Loucy (cell line): ENCODE data around the gene PROB1.

ENCODE experiments used
- H2AFZ ChIP-seq: fragments of 200-600 bp; sonication (generic); 2 replicates; pipeline ENCODE4 v1.6.0; 2016; ENCODE audit warnings: antibody characterized with exemption, mild to moderate bottlenecking, low read length, moderate library complexity
- H3F3A ChIP-seq: fragments of 200-600 bp; 2 replicates; pipeline ENCODE4 v1.6.0; 2016; ENCODE audit warnings: antibody characterized with exemption, low read depth, mild to moderate bottlenecking
- H3K27me3 ChIP-seq: fragments of 200-600 bp; sonication (generic); 2 replicates; pipeline ENCODE4 v1.6.1; 2014; ENCODE audit warnings: low read length, mild to moderate bottlenecking; ENCODE audit not compliant: insufficient read depth, poor library complexity, severe bottlenecking
- H3K36me3 ChIP-seq: fragments of 200-600 bp; sonication (generic); 2 replicates; pipeline ENCODE4 v1.6.1; 2016; ENCODE audit warnings: low read length; ENCODE audit not compliant: insufficient read depth
- H3K4me1 ChIP-seq: fragments of 200-600 bp; sonication (generic); 2 replicates; pipeline ENCODE4 v1.5.1; 2014; ENCODE audit warnings: low read length, mild to moderate bottlenecking; ENCODE audit not compliant: insufficient read depth, poor library complexity, severe bottlenecking
- H3K4me2 ChIP-seq: fragments of 200-600 bp; sonication (generic); 2 replicates; pipeline ENCODE4 v1.6.0; 2014; ENCODE audit warnings: antibody characterized with exemption, low read length, low read depth, mild to moderate bottlenecking; ENCODE audit not compliant: poor library complexity, severe bottlenecking
- H3K4me3 ChIP-seq: fragments of 200-600 bp; sonication (generic); 2 replicates; pipeline ENCODE4 v1.5.1; 2014; ENCODE audit warnings: low read length, mild to moderate bottlenecking, mixed read lengths; ENCODE audit not compliant: poor library complexity, severe bottlenecking
- H3K79me2 ChIP-seq: fragments of 200-600 bp; sonication (generic); 2 replicates; pipeline ENCODE4 v1.6.1; 2014; ENCODE audit warnings: low read length; ENCODE audit not compliant: insufficient read depth
- H3K9ac ChIP-seq: fragments of 200-600 bp; sonication (generic); 2 replicates; pipeline ENCODE4 v1.6.0; 2014; ENCODE audit warnings: mild to moderate bottlenecking, low read depth, low read length, moderate library complexity; ENCODE audit not compliant: poor library complexity, severe bottlenecking
- H3K9me2 ChIP-seq: fragments of 200-600 bp; sonication (generic); replicated peaks from 2 replicates; pipeline ENCODE4 v1.6.1; 2016; ENCODE audit warnings: low read depth, low read length, mixed read lengths
- H3K9me3 ChIP-seq: fragments of 200-600 bp; sonication (generic); 2 replicates; pipeline ENCODE4 v1.6.1; 2014; ENCODE audit warnings: mild to moderate bottlenecking, antibody characterized with exemption, low read length, low read depth; ENCODE audit not compliant: insufficient read depth
- H4K20me1 ChIP-seq: fragments of 200-600 bp; sonication (generic); 2 replicates; pipeline ENCODE4 v1.6.0; 2014; ENCODE audit warnings: antibody characterized with exemption, low read length, mild to moderate bottlenecking; ENCODE audit not compliant: insufficient read depth, poor library complexity, severe bottlenecking
- CTCF ChIP-seq: fragments of 200-600 bp; sonication (generic); conservative IDR thresholded peaks from 2 replicates; pipeline ENCODE4 v1.5.1; 2014; ENCODE audit warnings: mild to moderate bottlenecking, antibody characterized with exemption, low read length
- EZH2phosphoT487 ChIP-seq: fragments of 200-600 bp; IDR thresholded peaks from 2 replicates; pipeline ENCODE4 v1.6.1; 2018; ENCODE audit warnings: antibody characterized with exemption, mild to moderate bottlenecking, moderate library complexity, borderline replicate concordance

PROB1 gene

DNA sequence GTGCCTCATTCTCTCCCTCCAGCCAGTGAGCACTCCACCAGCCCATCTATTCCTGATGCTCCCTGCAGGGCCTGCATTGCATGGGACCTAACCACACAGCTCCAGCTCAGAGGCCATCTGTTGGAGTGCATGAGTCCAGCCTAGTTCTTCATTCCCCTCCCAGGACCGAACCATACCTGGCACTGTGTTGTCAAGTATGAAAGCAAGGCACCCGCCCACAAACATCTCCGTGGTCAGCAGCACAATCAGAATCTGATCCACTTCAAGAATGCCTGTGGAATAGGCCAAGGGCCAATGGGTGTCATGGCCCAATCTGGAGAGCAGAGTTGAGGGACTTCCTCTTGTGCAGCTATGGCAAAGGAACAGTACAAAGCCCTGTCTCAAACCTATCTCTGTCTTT is 17.7 kb downstream of the PROB1 start:
- TF ChIP-seq CTCF: no peak
- no peak for TF ChIP-seq EZH2phosphoT487
- Histone ChIP-seq H3F3A (no peaks in the 10 kb centered on the region), H3K4me2 (no peak overlapping the region), H4K20me1 (no peaks in the 10 kb centered on the region), H3K9me3 (no peaks in the 10 kb centered on the region), H3K9me2 (no peaks in the 10 kb centered on the region), H3K9ac (no peak overlapping the region), H2AFZ (no peak overlapping the region), H3K79me2 (no peaks in the 10 kb centered on the region), H3K27me3 (no peaks in the 10 kb centered on the region), H3K4me3 (no peak overlapping the region), H3K4me1 (peaks cover 9% of the 10 kb centered on the region), H3K36me3 (no peaks in the 10 kb centered on the region)

- no peaks in the 10 kb centered on the region for H3K9me2 ChIP-seq
- no peak overlapping the region for H3K4me2 ChIP-seq
- H3K79me2 ChIP-seq: no peaks in the 10 kb centered on the region
- no peaks in the 10 kb centered on the region for H3K9me3 ChIP-seq
- H3K36me3 ChIP-seq: peaks cover 6% of the 10 kb centered on the region; the same call in 1 of the 2 replicates
- TF ChIP-seq CTCF (no peak), EZH2phosphoT487 (no peak)
- H3F3A ChIP-seq: no peaks in the 10 kb centered on the region
- H3K4me1 ChIP-seq: peaks cover 7% of the 10 kb centered on the region
- no peaks in the 10 kb centered on the region for H3K27me3 ChIP-seq
- H3K4me3 ChIP-seq: no peak overlapping the region
- H4K20me1 ChIP-seq: no peaks in the 10 kb centered on the region
- H2AFZ ChIP-seq: no peak overlapping the region
- H3K9ac ChIP-seq: no peak overlapping the region
Observed at GRCh38 chr5:139376364-139376763, 18.5 kb downstream of the PROB1 start.

- Histone ChIP-seq H3K9me2 (no peaks in the 10 kb centered on the region), H3K9me3 (no peaks in the 10 kb centered on the region), H3K4me1 (peaks cover 7% of the 10 kb centered on the region), H3K9ac (no peak overlapping the region), H3K79me2 (no peaks in the 10 kb centered on the region), H3K4me2 (no peak overlapping the region), H3F3A (no peaks in the 10 kb centered on the region), H4K20me1 (no peaks in the 10 kb centered on the region), H3K36me3 (peaks cover 9% of the 10 kb centered on the region; the same call in 1 of the 2 replicates), H3K4me3 (no peak overlapping the region), H2AFZ (no peak overlapping the region), H3K27me3 (no peaks in the 10 kb centered on the region)
- TF ChIP-seq CTCF: no peak
- TF ChIP-seq EZH2phosphoT487: no peak
Observed at GRCh38 chr5:139374909-139375308, 20.0 kb downstream of the PROB1 start.
